ENCODE measurements around the gene IFNL3.

IFNL3 gene

GRCh38 chr19:39264306-39265290 is 19.8 kb upstream of the IFNL3 start:
- Mint-ChIP-seq H3K4me1 (ENCODE audit: low read depth) (peaks cover 3% of the 10 kb centered on the region), H3K36me3 (ENCODE audit: low read depth) (no peaks in the 10 kb centered on the region), H3K9me3 (no peaks in the 10 kb centered on the region), H3K27ac (no peak overlapping the region), H3K27me3 (ENCODE audit: low read depth) (peaks cover 33% of the 10 kb centered on the region), H3K4me3 (no peak overlapping the region)

- no peaks in the 10 kb centered on the region for H3K36me3 Mint-ChIP-seq (ENCODE audit: low read depth)
- peaks cover 3% of the 10 kb centered on the region for H3K4me1 Mint-ChIP-seq (ENCODE audit: low read depth)
- H3K27me3 Mint-ChIP-seq (ENCODE audit: low read depth) = peaks cover 33% of the 10 kb centered on the region
- no peak overlapping the region for H3K4me3 Mint-ChIP-seq
- no peak overlapping the region for H3K27ac Mint-ChIP-seq
- no peaks in the 10 kb centered on the region for H3K9me3 Mint-ChIP-seq
These were observed 19.1 kb upstream of the IFNL3 start for GRCh38 chr19:39263912-39264305.

GRCh38 chr19:39262496-39262895 is 17.7 kb upstream of the IFNL3 start:
- Mint-ChIP-seq H3K27ac (no peak overlapping the region), H3K9me3 (no peaks in the 10 kb centered on the region), H3K27me3 (ENCODE audit: low read depth) (peaks cover 33% of the 10 kb centered on the region), H3K4me1 (ENCODE audit: low read depth) (peaks cover 3% of the 10 kb centered on the region), H3K4me3 (no peak overlapping the region), H3K36me3 (ENCODE audit: low read depth) (no peaks in the 10 kb centered on the region)

- H3K36me3 Mint-ChIP-seq (ENCODE audit: low read depth) = no peaks in the 10 kb centered on the region
- H3K27me3 Mint-ChIP-seq (ENCODE audit: low read depth) = peaks cover 37% of the 10 kb centered on the region
- H3K4me1 Mint-ChIP-seq (ENCODE audit: low read depth) = peaks cover 3% of the 10 kb centered on the region
- H3K27ac Mint-ChIP-seq = no peak overlapping the region
- no peaks in the 10 kb centered on the region for H3K9me3 Mint-ChIP-seq
- no peak overlapping the region for H3K4me3 Mint-ChIP-seq
These were observed 16.9 kb upstream of the IFNL3 start for GRCh38 chr19:39261704-39262103.

- Mint-ChIP-seq H3K9me3 (no peaks in the 10 kb centered on the region), H3K27me3 (ENCODE audit: low read depth) (peaks cover 22% of the 10 kb centered on the region), H3K4me1 (ENCODE audit: low read depth) (no peaks in the 10 kb centered on the region), H3K27ac (no peak overlapping the region), H3K4me3 (no peak overlapping the region), H3K36me3 (ENCODE audit: low read depth) (no peaks in the 10 kb centered on the region)
These were observed 12.4 kb upstream of the IFNL3 start for GRCh38 chr19:39257227-39257626.

- H3K27ac Mint-ChIP-seq = no peak overlapping the region
- no peaks in the 10 kb centered on the region for H3K4me1 Mint-ChIP-seq (ENCODE audit: low read depth)
- H3K4me3 Mint-ChIP-seq = no peak overlapping the region
- no peaks in the 10 kb centered on the region for H3K9me3 Mint-ChIP-seq
- H3K27me3 Mint-ChIP-seq (ENCODE audit: low read depth) = peaks cover 26% of the 10 kb centered on the region
- no peaks in the 10 kb centered on the region for H3K36me3 Mint-ChIP-seq (ENCODE audit: low read depth)
These were observed 9.9 kb upstream of the IFNL3 start for GRCh38 chr19:39254531-39255345.

- H3K4me3 Mint-ChIP-seq = no peak overlapping the region
- no peaks in the 10 kb centered on the region for H3K9me3 Mint-ChIP-seq
- H3K4me1 Mint-ChIP-seq (ENCODE audit: low read depth) = no peaks in the 10 kb centered on the region
- H3K36me3 Mint-ChIP-seq (ENCODE audit: low read depth) = no peaks in the 10 kb centered on the region
- no peak overlapping the region for H3K27ac Mint-ChIP-seq
- H3K27me3 Mint-ChIP-seq (ENCODE audit: low read depth) = peaks cover 37% of the 10 kb centered on the region
These were observed 8.8 kb upstream of the IFNL3 start for GRCh38 chr19:39253374-39254149.

- Mint-ChIP-seq H3K36me3 (ENCODE audit: low read depth) (no peaks in the 10 kb centered on the region), H3K4me3 (no peak overlapping the region), H3K4me1 (ENCODE audit: low read depth) (no peaks in the 10 kb centered on the region), H3K9me3 (no peaks in the 10 kb centered on the region), H3K27me3 (ENCODE audit: low read depth) (peaks cover 37% of the 10 kb centered on the region), H3K27ac (no peak overlapping the region)
These were observed 7.7 kb upstream of the IFNL3 start for GRCh38 chr19:39252458-39252857.

GRCh38 chr19:39251846-39252245 is 7.0 kb upstream of the IFNL3 start:
- Mint-ChIP-seq H3K27ac (no peak overlapping the region), H3K9me3 (no peaks in the 10 kb centered on the region), H3K36me3 (ENCODE audit: low read depth) (no peaks in the 10 kb centered on the region)

GRCh38 chr19:39251081-39251480 is 6.3 kb upstream of the IFNL3 start:
- Mint-ChIP-seq H3K27ac (no peak overlapping the region), H3K4me3 (no peak overlapping the region), H3K4me1 (ENCODE audit: low read depth) (no peaks in the 10 kb centered on the region), H3K27me3 (ENCODE audit: low read depth) (peaks cover 35% of the 10 kb centered on the region), H3K36me3 (ENCODE audit: low read depth) (no peaks in the 10 kb centered on the region), H3K9me3 (no peaks in the 10 kb centered on the region)

More at GRCh38 chr19:39251846-39252245, 7.0 kb upstream of the IFNL3 start:
- Mint-ChIP-seq H3K27me3 (ENCODE audit: low read depth) (peaks cover 38% of the 10 kb centered on the region), H3K4me3 (no peak overlapping the region), H3K4me1 (ENCODE audit: low read depth) (no peaks in the 10 kb centered on the region)

- Mint-ChIP-seq H3K27ac (no peak within 1 kb of the TSS), H3K36me3 (ENCODE audit: low read depth) (no peaks in the 10 kb centered on the region), H3K4me3 (no peak within 1 kb of the TSS), H3K4me1 (ENCODE audit: low read depth) (no peaks in the 10 kb centered on the region), H3K27me3 (ENCODE audit: low read depth) (peaks cover 35% of the 10 kb centered on the region), H3K9me3 (no peaks in the 10 kb centered on the region)
These were observed 4.0 kb upstream of the IFNL3 start, which contains the start of gene IFNL4 for GRCh38 chr19:39248806-39249205. Gene IFNL4 (minus strand): TSS chr19:39248856.

- peaks cover 35% of the 10 kb centered on the region for H3K27me3 Mint-ChIP-seq (ENCODE audit: low read depth)
- H3K36me3 Mint-ChIP-seq (ENCODE audit: low read depth) = no peaks in the 10 kb centered on the region
- no peak overlapping the region for H3K27ac Mint-ChIP-seq
- no peaks in the 10 kb centered on the region for H3K4me1 Mint-ChIP-seq (ENCODE audit: low read depth)
- H3K4me3 Mint-ChIP-seq = no peak overlapping the region
- no peaks in the 10 kb centered on the region for H3K9me3 Mint-ChIP-seq
These were observed 3.2 kb upstream of the IFNL3 start for GRCh38 chr19:39247701-39248664.

GRCh38 chr19:39246951-39247669 is 2.3 kb upstream of the IFNL3 start:
- no peaks in the 10 kb centered on the region for H3K4me1 Mint-ChIP-seq (ENCODE audit: low read depth)
- H3K4me3 Mint-ChIP-seq = no peak overlapping the region
- H3K36me3 Mint-ChIP-seq (ENCODE audit: low read depth) = no peaks in the 10 kb centered on the region
- no peak overlapping the region for H3K27ac Mint-ChIP-seq
- H3K9me3 Mint-ChIP-seq = no peaks in the 10 kb centered on the region
- peaks cover 33% of the 10 kb centered on the region for H3K27me3 Mint-ChIP-seq (ENCODE audit: low read depth)
